NOMO-1 treated with DMSO at 0.1 percent for 48 hours (cell line): Measurements from ENCODE around the gene PIK3C3.

Experiments
- DNase-seq: peaks from one replicate; lab custom pipeline; 2025; ENCODE audit not compliant: unreplicated experiment; lab: John Stamatoyannopoulos, UW

PIK3C3 gene

GRCh38 chr18:42113529-42114191 is 158.6 kb downstream of the PIK3C3 start:
- peak; percentile 80 for DNase-seq

- peak; percentile 62 for DNase-seq
Observed at GRCh38 chr18:42114310-42114943, 159.4 kb downstream of the PIK3C3 start.

GRCh38 chr18:42126586-42126985 is 171.6 kb downstream of the PIK3C3 start:
- no peak for DNase-seq

DNA sequence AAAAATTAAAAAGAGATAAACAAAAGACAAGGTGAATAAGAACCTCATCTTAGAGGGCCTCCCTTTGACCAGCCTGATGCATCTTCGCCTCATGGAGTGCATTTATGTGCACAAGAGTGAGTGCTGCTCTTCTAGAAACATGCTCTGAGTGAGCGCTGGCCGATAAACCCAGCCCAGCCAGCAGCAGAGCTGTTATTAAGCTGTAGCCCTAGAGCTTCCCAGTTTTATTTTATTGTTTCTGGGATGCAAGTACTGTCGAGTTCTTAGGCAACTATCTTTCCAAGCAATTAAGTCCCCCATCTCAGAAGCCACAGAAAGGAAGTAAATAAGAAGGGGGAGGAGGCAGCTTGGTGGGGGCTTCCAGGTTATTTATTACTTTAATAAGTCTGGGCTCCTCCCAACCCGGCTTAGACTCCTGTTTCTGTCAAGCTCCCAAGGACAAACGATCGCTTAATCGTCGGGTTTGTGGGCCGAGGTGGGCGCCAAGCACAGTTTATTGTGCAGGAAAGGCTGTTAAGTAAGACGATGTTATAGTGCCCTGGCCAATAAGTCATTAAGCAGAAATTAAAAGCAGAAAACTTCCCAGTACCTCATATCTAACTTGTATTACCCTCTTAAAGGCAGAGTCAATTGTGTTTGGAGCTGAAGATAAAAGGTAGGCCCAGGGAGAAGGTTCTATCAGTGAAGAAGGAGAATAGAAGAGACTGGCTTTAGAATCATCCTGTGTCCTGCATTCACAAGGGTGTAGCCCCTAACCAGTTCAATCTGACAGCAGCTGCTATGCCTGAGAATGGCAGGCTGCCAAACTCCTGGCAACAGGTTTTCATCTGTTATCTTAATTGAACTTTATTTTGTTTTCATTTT is 176.3 kb downstream of the PIK3C3 start:
- DNase-seq: no peak

DNA sequence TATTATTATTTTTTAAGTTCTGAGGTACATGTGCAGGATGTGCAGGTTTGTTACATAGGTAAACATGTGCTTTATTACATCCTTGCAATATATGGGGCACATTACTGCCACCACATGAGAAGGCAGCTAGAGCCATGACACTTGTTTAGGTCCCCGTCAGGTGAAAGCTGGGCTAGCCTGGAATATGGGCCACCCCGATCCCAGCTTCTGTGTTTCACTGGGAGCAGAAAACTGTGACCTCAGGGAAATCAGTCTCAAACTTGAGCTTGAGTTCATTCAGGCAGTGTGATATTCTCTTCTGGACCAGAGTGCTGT is 176.9 kb downstream of the PIK3C3 start:
- DNase-seq: no peak
